PFSK-1 (cell line): Measurements from ENCODE around the gene GNL1.

Source experiments
- POLR2AphosphoS5 ChIP-seq: IDR thresholded peaks from 2 replicates; pipeline ENCODE4 v1.6.1; 2012; ENCODE audit warnings: low read depth, mild to moderate bottlenecking, control low read depth, low read length, moderate library complexity
- SIN3A ChIP-seq: IDR thresholded peaks from 2 replicates; pipeline ENCODE4 v1.6.1; 2012; ENCODE audit warnings: mild to moderate bottlenecking, low read length, moderate library complexity, borderline replicate concordance; ENCODE audit not compliant: insufficient read depth
- TAF1 ChIP-seq: IDR thresholded peaks from 2 replicates; pipeline ENCODE4 v1.6.1; 2012; ENCODE audit warnings: low read length, control low read depth, borderline replicate concordance; ENCODE audit not compliant: insufficient read depth
- TF ChIP-seq, protein P1 (sequence below), 2 experiments: IDR thresholded peaks; 2 replicates each; pipeline versions ENCODE4 v1.6.1 to v1.8.0; 2011 to 2012; ENCODE audit warnings: low read depth in 2 of 2, low read length in 2 of 2, control low read depth in 1 of 2, inconsistent platforms in 1 of 2, mild to moderate bottlenecking in 1 of 2, moderate library complexity in 1 of 2; ENCODE audit not compliant: insufficient read depth in 1 of 2

DNA sequence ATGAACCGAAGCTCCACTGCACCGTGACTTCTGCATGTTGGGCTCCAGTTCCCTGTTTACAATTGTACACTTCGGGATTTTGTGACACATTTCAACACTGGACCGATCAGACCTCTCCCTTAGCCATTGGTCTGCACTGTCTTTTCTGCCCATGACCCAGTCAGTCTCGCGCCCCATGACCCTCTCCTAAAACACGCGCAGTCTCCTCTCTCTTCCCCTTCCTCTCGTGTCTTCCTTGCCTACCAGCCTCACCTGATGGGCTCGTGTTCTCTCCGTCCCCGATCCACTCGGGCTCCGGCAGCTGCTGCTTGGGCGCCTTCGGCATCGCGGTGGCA, 14.4 kb upstream of the GNL1 start:
- TF ChIP-seq POLR2AphosphoS5 (no peak), TAF1 (no peak), SIN3A (no peak)
- TF ChIP-seq, protein P1, sequence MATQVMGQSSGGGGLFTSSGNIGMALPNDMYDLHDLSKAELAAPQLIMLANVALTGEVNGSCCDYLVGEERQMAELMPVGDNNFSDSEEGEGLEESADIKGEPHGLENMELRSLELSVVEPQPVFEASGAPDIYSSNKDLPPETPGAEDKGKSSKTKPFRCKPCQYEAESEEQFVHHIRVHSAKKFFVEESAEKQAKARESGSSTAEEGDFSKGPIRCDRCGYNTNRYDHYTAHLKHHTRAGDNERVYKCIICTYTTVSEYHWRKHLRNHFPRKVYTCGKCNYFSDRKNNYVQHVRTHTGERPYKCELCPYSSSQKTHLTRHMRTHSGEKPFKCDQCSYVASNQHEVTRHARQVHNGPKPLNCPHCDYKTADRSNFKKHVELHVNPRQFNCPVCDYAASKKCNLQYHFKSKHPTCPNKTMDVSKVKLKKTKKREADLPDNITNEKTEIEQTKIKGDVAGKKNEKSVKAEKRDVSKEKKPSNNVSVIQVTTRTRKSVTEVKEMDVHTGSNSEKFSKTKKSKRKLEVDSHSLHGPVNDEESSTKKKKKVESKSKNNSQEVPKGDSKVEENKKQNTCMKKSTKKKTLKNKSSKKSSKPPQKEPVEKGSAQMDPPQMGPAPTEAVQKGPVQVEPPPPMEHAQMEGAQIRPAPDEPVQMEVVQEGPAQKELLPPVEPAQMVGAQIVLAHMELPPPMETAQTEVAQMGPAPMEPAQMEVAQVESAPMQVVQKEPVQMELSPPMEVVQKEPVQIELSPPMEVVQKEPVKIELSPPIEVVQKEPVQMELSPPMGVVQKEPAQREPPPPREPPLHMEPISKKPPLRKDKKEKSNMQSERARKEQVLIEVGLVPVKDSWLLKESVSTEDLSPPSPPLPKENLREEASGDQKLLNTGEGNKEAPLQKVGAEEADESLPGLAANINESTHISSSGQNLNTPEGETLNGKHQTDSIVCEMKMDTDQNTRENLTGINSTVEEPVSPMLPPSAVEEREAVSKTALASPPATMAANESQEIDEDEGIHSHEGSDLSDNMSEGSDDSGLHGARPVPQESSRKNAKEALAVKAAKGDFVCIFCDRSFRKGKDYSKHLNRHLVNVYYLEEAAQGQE (IDR thresholded peaks at IDR 0.05; ENCODE audit: insufficient read depth in 1 of 2, low read depth in 2 of 2, low read length in 2 of 2): no peak
